Stimulated activated CD8-positive, alpha-beta memory T cell treated with anti-CD3 and anti-CD28 coated beads, Interleukin-12 subunit alpha, Interleukin-12 subunit beta, amount 100 ng/mL, for 1 hour (primary cell): ENCODE results near the gene KRTAP2-1.
"Not testable (repeated sequence)": the region's sequence is repeated elsewhere in the genome, so short reads cannot be mapped to it uniquely, and the experiment has no call there.

Experiments
- DNase-seq: peaks from one replicate; pipeline ENCODE4 v3.0.0-alpha.2; 2020; ENCODE audit warnings: low read depth

The KRTAP2-1 gene, protein sequence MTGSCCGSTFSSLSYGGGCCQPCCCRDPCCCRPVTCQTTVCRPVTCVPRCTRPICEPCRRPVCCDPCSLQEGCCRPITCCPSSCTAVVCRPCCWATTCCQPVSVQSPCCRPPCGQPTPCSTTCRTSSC

GRCh38 chr17:41046735-41047465, at the start of gene KRTAP2-1:
Gene KRTAP2-1 (minus strand): TSS chr17:41047316. CDS start chr17:41047267, 49 bp downstream.
- not testable (repeated sequence) for DNase-seq

DNA sequence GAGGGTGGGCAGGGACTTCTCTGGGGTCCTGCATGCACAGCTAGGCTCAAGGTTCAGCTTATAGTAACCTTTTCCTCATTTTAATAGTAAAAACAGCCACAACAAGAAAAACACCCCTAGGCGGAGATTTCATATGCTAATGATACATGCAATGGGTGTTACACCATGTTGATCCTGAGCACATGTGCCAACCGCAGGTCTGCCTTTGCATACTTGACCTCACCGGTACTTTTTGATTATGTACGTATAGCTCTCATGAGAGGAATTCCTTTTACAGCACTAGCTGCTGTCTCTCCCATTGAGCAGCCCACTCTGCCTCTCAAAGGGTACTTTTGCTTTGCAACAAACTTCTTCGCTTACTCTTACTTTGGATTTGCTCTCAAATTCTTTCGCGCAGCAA, 48.9 kb upstream of the KRTAP2-1 start:
- no peak for DNase-seq

- not testable (repeated sequence) for DNase-seq
Observed at GRCh38 chr17:41088760-41089352, 41.7 kb upstream of the KRTAP2-1 start.

- not testable (repeated sequence) for DNase-seq
Observed at GRCh38 chr17:41084100-41084856, 37.2 kb upstream of the KRTAP2-1 start, which contains the start of gene KRTAP4-7. Gene KRTAP4-7 (plus strand): TSS chr17:41084150. CDS start chr17:41084207, 57 bp downstream.

DNA sequence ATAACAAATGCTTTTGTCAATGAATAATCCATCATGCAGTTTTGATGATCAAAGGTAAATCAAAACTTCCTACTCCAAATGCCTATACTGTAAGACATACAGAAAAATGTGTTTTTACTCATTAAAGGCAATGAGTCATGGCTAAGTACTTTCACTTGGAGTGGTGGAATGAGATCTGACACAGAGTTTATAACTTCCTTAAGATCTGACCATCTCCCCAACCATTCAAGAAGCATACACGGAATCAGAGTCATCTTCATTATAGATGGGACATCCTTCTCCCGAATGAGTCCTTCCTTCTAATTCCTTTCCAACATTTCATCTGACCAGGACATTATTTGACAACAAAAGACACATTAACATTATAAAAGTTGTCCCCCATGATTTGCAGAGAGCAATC, 36.3 kb upstream of the KRTAP2-1 start:
- DNase-seq, result not testable (repeated sequence)

DNA sequence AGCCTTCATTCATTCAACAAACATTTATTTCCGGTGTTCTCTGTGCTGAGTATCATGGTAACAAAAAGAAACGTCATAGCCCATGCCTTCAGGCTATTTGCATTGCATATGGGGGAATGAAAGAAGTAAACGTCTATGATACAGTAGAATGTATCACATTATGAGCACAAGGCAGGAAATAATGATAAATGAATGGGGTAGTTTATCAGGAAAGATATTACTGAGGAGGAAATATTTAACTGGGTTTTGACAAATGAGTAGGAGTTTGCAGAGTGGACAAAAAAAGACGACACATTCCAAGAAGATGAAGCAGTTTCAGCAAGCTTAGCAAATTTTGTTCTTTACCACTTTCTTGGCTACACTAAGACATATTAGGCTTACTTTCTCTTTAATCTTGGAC, 35.5 kb upstream of the KRTAP2-1 start:
- no peak for DNase-seq

- no peak for DNase-seq
Observed at GRCh38 chr17:41076788-41077187, 29.7 kb upstream of the KRTAP2-1 start.

GRCh38 chr17:41073676-41074075, 26.6 kb upstream of the KRTAP2-1 start:
- DNase-seq, result no peak

GRCh38 chr17:41071606-41072360, 24.7 kb upstream of the KRTAP2-1 start:
- no peak for DNase-seq

- DNase-seq, result no peak
Observed at GRCh38 chr17:41069031-41069430, 21.9 kb upstream of the KRTAP2-1 start.

DNA sequence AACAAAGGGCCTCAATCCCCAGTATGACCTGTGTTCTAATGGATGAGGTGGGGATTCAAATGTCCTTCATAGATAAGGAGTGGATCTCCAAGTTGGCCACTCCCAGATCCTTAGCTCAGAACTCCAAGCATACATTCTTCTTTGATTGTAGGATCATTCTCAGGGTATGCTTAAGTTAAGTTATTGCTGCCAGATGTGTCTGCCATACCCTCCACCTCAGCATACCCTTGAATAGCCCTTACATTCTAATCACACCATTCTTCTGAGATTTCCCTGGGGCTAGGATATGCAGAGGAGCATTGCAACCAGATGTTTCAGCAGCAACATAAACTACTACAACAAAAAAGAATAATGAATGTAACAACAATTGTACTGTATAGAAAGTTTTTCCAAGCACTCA, 20.2 kb upstream of the KRTAP2-1 start:
- DNase-seq, result no peak

- no peak for DNase-seq
Observed at GRCh38 chr17:41065829-41066624, 18.9 kb upstream of the KRTAP2-1 start, which contains the start of gene KRTAP2-4. Gene KRTAP2-4 (minus strand): TSS chr17:41065879. CDS start chr17:41065845, 34 bp downstream.

GRCh38 chr17:41065016-41065689, 18.0 kb upstream of the KRTAP2-1 start:
- DNase-seq, result not testable (repeated sequence)

DNA sequence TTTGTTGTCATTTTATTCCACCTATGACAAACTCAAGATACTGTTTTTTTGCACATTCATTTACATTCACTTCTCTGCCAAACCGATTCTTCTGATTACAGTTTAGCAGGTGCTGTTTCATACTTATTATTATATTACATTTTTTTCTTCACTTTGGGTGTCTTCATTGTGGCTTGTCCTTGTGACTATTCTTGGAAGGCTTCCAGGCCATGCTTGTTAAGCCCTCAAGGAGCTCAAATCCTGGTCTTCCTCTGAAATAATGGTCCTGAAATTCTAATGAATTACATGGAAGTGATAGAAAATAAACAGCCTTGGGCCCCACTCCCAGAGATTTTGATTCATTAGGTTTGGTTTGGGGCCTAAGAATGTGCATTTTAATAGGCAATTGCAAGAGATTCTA, 17.2 kb upstream of the KRTAP2-1 start:
- no peak for DNase-seq

GRCh38 chr17:41063449-41063848, 16.3 kb upstream of the KRTAP2-1 start:
- DNase-seq, result no peak

DNA sequence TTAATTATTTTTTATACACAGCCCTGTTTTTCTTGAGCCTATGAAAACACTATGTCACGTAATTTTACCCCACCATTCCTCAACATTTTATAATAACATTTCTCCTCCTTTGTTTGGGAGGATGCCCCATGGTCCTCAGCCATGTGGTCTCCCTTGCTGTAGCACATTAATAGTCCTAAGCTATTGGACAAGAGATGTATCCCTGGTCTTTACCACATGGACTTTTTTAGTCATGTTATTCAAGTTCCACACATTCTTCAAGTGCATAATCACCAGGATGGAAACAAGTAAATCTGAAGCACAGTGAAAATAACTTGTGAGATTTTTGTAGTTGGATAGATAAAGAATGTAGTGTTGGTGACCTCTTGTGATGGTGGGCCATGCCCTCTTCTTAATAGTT, 14.8 kb upstream of the KRTAP2-1 start:
- no peak for DNase-seq

DNA sequence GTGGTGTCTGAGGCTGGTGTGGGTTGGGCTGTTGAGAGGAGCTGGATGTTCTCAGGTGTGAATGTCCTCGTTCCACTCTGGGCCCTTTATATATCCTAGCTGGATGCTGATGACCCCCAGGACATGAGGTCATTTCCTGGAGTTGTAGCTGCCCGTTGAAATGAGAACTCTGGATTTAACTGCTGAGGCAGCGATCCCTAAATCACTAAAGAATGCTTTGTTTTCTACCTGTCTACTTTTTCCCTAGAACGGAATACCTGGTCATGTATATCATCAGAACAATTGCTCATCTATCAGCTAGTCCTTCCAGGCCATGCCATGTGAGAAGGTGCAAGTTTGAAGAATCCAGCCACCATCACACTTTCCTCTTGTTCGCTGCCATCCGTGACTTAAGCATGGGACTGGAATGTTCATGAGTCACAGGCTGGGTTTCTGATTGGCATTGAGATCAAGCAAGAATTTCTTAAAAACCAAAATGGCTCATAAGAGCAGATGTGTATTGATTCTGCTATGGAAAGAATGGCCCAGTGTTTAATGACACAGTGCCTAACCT, 13.0 kb upstream of the KRTAP2-1 start, which contains the start of gene KRTAP2-3:
KRTAP2-3 (minus strand) TSS at position 63 of the 553 bp plus-strand sequence. CDS start 64 bp downstream, outside the sequence.
- DNase-seq, result no peak

- DNase-seq, result not testable (repeated sequence)
Observed at GRCh38 chr17:41059276-41060051, 12.3 kb upstream of the KRTAP2-1 start.

GRCh38 chr17:41058741-41059140, 11.6 kb upstream of the KRTAP2-1 start:
- DNase-seq, result no peak
